SK-N-SH treated with all-trans-retinoic acid at 6 μM for 48 hours (cell line): Measurements from ENCODE around the gene CR1.

Experiments used
- ATAC-seq: fragments of 200-7000 bp; cut with Tn5 transposase; 3 replicates; pipeline ENCODE4 v1.9.1; 2020; ENCODE audit warnings: mild to moderate bottlenecking, moderate library complexity
- ARNTL ChIP-seq: fragments of 450-650 bp; formaldehyde crosslinking; IDR thresholded peaks from 2 replicates; pipeline ENCODE4 v1.5.0; 2020; ENCODE audit warnings: low read depth, mild to moderate bottlenecking, moderate library complexity, borderline replicate concordance
- BACH2 ChIP-seq: fragments of 250-450 bp; sonication (Bioruptor Pico); IDR thresholded peaks from 2 replicates; pipeline ENCODE4 v1.9.0; 2021; ENCODE audit warnings: mild to moderate bottlenecking, borderline replicate concordance
- CSDC2 ChIP-seq: fragments of 250-450 bp; sonication (Bioruptor Pico); IDR thresholded peaks from 2 replicates; pipeline ENCODE4 v1.5.0; 2020; ENCODE audit warnings: mild to moderate bottlenecking, moderate library complexity
- ESRRG ChIP-seq: fragments of 250-450 bp; sonication (Bioruptor Pico); IDR thresholded peaks from 2 replicates; pipeline ENCODE4 v1.6.1; 2021; ENCODE audit warnings: mild to moderate bottlenecking
- GLIS3 ChIP-seq: fragments of 250-450 bp; sonication (Bioruptor Pico); IDR thresholded peaks from 2 replicates; pipeline ENCODE4 v1.5.0; 2020; ENCODE audit warnings: mild to moderate bottlenecking, moderate library complexity
- ISL1 ChIP-seq: fragments of 250-450 bp; sonication (Bioruptor Pico); IDR thresholded peaks from 2 replicates; pipeline ENCODE4 v2.1.2; 2022; ENCODE audit warnings: mild to moderate bottlenecking, moderate library complexity
- OSR1 ChIP-seq: fragments of 250-450 bp; sonication (Bioruptor Pico); IDR thresholded peaks from 2 replicates; pipeline ENCODE4 v1.8.0; 2022; ENCODE audit warnings: moderate library complexity, mild to moderate bottlenecking, inconsistent platforms
- PPARA ChIP-seq: fragments of 250-450 bp; sonication (Bioruptor Pico); IDR thresholded peaks from 2 replicates; pipeline ENCODE4 v1.5.0; 2020; ENCODE audit warnings: mild to moderate bottlenecking, borderline replicate concordance
- RARB ChIP-seq: fragments of 250-450 bp; sonication (Bioruptor Pico); IDR thresholded peaks from 2 replicates; pipeline ENCODE4 v1.8.0; 2021; ENCODE audit warnings: mild to moderate bottlenecking, moderate library complexity
- SNAI2 ChIP-seq: fragments of 250-450 bp; sonication (Bioruptor Pico); IDR thresholded peaks from 2 replicates; pipeline ENCODE4 v1.5.0; 2020; ENCODE audit warnings: mild to moderate bottlenecking, moderate library complexity
- TCF4 ChIP-seq: fragments of 250-450 bp; sonication (Bioruptor Pico); IDR thresholded peaks from 2 replicates; pipeline ENCODE4 v1.8.0; 2021; ENCODE audit warnings: mild to moderate bottlenecking, moderate library complexity, borderline replicate concordance
- TOX ChIP-seq: fragments of 250-450 bp; sonication (Bioruptor Pico); IDR thresholded peaks from 2 replicates; pipeline ENCODE4 v1.8.0; 2021; ENCODE audit warnings: mild to moderate bottlenecking, moderate library complexity, borderline replicate concordance
- ZC3H10 ChIP-seq: fragments of 250-450 bp; sonication (Bioruptor Pico); IDR thresholded peaks from 2 replicates; pipeline ENCODE4 v1.5.1; 2021; ENCODE audit warnings: mild to moderate bottlenecking, moderate library complexity
- ZNF565 ChIP-seq: fragments of 450-650 bp; formaldehyde crosslinking; conservative IDR thresholded peaks from 2 replicates; pipeline ENCODE4 v1.5.0; 2020; ENCODE audit warnings: low read depth, mild to moderate bottlenecking, moderate library complexity
- ZNF70 ChIP-seq: fragments of 450-650 bp; formaldehyde crosslinking; IDR thresholded peaks from 2 replicates; pipeline ENCODE4 v1.5.0; 2020; ENCODE audit warnings: mild to moderate bottlenecking, moderate library complexity
- ZNF8 ChIP-seq: fragments of 450-650 bp; formaldehyde crosslinking; IDR thresholded peaks from 2 replicates; pipeline ENCODE4 v1.5.0; 2020; ENCODE audit warnings: mild to moderate bottlenecking, moderate library complexity
- TF ChIP-seq, protein P1 (sequence below): fragments of 250-450 bp; sonication (Bioruptor Pico); IDR thresholded peaks from 2 replicates; pipeline ENCODE4 v1.8.0; 2020; ENCODE audit warnings: mild to moderate bottlenecking, moderate library complexity, borderline replicate concordance
- TF ChIP-seq, protein P2 (sequence below): fragments of 250-450 bp; sonication (Bioruptor Pico); IDR thresholded peaks from 2 replicates; pipeline ENCODE4 v1.5.1; 2020; ENCODE audit warnings: low read depth, mild to moderate bottlenecking, moderate library complexity
- TF ChIP-seq, protein P3 (sequence below): fragments of 250-450 bp; sonication (Bioruptor Pico); IDR thresholded peaks from 2 replicates; pipeline ENCODE4 v1.5.0; 2020; ENCODE audit warnings: mild to moderate bottlenecking, moderate library complexity

The CR1 gene

DNA sequence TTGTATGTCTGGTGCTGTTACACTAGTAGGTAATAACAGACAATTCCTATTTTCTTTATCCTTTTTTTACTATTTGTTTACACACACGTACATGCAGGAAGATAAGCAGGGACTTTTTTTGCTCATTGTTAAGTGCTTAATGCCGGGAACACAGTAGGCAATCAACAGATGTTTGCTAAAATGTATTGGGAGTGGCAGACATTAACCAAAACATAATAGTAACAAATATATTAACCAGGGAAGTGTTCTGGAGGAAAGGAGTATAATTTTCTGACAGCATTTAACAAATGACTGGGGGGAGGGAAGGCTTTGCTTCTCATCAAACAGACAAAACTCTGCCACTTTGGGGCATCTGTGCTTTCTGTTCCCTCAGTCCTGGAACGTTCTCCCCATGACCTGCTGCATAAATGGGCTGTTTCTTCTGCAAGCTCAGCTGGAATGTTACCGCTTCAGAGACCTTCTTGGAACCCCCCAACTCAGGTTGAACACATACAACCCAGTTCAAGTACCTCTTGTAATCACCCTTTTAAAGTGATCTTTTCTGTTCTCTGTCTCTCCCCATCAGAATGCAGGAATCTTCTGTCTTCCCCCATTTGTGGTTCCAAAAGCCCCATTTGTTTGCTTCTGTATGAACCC lies 151.1 kb downstream of the CR1 start (continued):
- TF ChIP-seq, protein P1, sequence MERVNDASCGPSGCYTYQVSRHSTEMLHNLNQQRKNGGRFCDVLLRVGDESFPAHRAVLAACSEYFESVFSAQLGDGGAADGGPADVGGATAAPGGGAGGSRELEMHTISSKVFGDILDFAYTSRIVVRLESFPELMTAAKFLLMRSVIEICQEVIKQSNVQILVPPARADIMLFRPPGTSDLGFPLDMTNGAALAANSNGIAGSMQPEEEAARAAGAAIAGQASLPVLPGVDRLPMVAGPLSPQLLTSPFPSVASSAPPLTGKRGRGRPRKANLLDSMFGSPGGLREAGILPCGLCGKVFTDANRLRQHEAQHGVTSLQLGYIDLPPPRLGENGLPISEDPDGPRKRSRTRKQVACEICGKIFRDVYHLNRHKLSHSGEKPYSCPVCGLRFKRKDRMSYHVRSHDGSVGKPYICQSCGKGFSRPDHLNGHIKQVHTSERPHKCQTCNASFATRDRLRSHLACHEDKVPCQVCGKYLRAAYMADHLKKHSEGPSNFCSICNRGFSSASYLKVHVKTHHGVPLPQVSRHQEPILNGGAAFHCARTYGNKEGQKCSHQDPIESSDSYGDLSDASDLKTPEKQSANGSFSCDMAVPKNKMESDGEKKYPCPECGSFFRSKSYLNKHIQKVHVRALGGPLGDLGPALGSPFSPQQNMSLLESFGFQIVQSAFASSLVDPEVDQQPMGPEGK, result no peak
- TF ChIP-seq ZNF565, result no peak

DNA sequence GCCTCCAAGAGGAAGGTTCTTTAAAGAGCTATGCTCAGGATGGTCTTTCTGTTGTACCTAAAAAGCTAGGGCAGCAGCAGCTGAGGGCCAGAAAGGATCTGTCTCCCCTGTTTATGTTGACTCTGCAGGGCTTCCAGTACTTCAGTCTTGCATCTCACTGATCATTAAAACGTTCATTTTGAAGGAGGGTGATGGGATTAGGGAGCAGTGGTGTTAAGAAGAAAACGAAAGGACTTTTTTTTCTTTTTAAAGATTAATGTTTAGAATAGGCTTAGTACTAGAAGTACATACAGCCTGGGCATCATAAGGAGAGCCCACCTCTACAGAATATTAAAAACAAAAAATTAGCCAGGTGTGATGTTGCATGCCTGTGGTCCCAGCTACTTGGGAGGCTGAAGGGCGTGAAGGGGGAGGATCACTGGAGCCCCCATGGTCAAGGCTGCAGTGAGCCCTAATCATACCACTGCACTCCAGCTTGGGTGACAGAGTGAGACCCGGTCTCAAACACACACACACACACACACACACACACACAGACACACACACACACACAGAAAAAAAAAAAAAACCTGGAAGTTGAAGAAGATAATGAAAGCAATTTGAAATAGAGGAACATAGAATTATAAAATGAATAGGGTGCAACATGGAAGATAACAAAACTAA lies 151.8 kb downstream of the CR1 start:
- TF ChIP-seq, protein P1, result no peak
- TF ChIP-seq ISL1 (CRISPR knock-in tag) (no peak), BACH2 (no peak)
- no peak for ATAC-seq

DNA sequence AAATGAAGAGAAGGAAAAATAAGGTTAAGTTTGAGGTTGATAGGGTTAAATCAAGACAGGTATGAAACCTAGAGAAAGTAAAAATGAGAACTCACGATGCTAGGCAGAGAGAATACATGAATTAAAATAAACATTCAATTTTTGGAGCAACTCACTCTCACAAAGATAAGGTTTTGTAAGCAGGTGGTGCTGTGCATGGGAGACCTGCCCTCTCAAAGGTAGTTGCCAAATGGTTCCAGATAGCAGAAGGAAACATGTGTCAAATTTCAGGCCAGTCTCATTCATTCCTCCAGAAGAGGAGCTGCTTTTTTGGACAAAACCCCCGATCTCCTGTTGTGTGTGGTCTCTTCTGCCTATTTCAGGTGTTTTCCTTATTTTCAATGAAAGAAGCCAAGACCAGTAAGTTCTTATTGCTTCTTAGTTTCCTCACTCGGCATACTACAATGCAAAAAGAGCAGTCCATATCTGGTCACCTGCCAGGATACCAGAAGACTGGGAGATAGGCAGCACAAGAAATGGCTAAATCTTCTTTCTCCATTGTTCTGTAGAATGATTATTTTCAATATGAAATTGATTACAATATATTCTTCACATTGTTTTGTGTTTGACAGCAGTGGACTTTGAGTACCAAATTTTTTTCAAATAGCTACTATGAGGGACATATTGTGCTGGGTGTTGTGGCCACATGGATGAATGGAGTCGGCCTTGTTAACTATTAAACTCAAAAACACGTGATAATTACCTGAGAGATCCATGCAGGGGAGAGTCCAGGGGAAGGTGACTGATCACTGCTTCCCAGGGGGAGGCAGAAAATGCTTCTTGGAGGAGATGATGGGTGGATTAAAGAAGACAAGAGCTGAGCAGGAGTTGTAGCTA lies 152.6 kb downstream of the CR1 start:
- ATAC-seq, result no peak
- TF ChIP-seq ESRRG (no peak), TCF4 (CRISPR knock-in tag) (no peak), SNAI2 (CRISPR knock-in tag) (no peak), OSR1 (CRISPR knock-in tag) (no peak), PPARA (CRISPR knock-in tag) (no peak), TOX (CRISPR knock-in tag) (no peak), GLIS3 (no peak), ZC3H10 (no peak), BACH2 (no peak), RARB (CRISPR knock-in tag) (no peak), ARNTL (CRISPR knock-in tag) (no peak), CSDC2 (no peak), ZNF8 (CRISPR knock-in tag) (no peak), ZNF70 (CRISPR knock-in tag) (no peak), ZNF565 (no peak)
- TF ChIP-seq, protein P2, sequence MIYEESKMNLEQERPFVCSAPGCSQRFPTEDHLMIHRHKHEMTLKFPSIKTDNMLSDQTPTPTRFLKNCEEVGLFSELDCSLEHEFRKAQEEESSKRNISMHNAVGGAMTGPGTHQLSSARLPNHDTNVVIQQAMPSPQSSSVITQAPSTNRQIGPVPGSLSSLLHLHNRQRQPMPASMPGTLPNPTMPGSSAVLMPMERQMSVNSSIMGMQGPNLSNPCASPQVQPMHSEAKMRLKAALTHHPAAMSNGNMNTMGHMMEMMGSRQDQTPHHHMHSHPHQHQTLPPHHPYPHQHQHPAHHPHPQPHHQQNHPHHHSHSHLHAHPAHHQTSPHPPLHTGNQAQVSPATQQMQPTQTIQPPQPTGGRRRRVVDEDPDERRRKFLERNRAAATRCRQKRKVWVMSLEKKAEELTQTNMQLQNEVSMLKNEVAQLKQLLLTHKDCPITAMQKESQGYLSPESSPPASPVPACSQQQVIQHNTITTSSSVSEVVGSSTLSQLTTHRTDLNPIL (CRISPR knock-in tag), result no peak
- TF ChIP-seq, protein P1, result no peak
- TF ChIP-seq, protein P3, sequence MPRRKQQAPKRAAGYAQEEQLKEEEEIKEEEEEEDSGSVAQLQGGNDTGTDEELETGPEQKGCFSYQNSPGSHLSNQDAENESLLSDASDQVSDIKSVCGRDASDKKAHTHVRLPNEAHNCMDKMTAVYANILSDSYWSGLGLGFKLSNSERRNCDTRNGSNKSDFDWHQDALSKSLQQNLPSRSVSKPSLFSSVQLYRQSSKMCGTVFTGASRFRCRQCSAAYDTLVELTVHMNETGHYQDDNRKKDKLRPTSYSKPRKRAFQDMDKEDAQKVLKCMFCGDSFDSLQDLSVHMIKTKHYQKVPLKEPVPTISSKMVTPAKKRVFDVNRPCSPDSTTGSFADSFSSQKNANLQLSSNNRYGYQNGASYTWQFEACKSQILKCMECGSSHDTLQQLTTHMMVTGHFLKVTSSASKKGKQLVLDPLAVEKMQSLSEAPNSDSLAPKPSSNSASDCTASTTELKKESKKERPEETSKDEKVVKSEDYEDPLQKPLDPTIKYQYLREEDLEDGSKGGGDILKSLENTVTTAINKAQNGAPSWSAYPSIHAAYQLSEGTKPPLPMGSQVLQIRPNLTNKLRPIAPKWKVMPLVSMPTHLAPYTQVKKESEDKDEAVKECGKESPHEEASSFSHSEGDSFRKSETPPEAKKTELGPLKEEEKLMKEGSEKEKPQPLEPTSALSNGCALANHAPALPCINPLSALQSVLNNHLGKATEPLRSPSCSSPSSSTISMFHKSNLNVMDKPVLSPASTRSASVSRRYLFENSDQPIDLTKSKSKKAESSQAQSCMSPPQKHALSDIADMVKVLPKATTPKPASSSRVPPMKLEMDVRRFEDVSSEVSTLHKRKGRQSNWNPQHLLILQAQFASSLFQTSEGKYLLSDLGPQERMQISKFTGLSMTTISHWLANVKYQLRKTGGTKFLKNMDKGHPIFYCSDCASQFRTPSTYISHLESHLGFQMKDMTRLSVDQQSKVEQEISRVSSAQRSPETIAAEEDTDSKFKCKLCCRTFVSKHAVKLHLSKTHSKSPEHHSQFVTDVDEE (CRISPR knock-in tag), result no peak
